ENCODE data around the gene BEST1.

GRCh38 chr11:61968758-61969390 lies 18.7 kb downstream of the BEST1 start:
- TF ChIP-seq CTCF (IDR thresholded peaks at IDR 0.05; ENCODE audit: borderline replicate concordance, extremely low read depth, low read length, poor library complexity, severe bottlenecking) = no peak
- TF ChIP-seq EZH2 (IDR thresholded peaks at IDR 0.05; ENCODE audit: borderline replicate concordance, low read depth, low read length, severe bottlenecking) = no peak

Measured in DND-41 (cell line).